ENCODE results near the gene CPT1B. TPM values are rescaled to one million over a fixed set of nuclear protein-coding genes. Genes with fewer than 3 reads are reported as not detected.
"Not testable (repeated sequence)": the region's sequence is repeated elsewhere in the genome, so short reads cannot be mapped to it uniquely, and the experiment has no call there.

Gene CPT1B
- total RNA-seq, 2 donors from 2014 or later, result 6.0 to 8.1 TPM

DNA sequence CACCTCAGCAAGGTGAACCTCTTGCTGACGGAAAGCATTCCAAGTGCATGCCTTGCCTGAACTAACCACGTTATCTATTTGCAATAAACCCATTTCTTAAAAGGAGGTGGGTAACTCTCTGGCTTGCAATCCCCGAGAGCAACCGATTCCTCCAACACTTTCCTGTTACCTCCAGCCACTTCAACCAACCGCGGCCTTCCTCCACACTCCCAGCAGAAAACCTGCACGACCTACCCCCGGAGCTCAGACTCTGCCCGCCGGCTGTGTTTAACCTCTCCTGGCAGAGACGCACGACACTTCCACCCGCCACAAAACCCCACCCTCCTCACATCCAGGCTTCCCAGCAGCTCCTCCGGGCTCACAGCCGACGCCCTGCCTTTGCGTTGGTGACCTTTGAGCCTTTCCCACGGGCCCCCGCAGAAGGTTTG, 53.5 kb downstream of the CPT1B start:
- intact Hi-C loops (cut with DNase I), result no loop called here
- DNase-seq (ENCODE audit: low spot score), result no peak

DNA sequence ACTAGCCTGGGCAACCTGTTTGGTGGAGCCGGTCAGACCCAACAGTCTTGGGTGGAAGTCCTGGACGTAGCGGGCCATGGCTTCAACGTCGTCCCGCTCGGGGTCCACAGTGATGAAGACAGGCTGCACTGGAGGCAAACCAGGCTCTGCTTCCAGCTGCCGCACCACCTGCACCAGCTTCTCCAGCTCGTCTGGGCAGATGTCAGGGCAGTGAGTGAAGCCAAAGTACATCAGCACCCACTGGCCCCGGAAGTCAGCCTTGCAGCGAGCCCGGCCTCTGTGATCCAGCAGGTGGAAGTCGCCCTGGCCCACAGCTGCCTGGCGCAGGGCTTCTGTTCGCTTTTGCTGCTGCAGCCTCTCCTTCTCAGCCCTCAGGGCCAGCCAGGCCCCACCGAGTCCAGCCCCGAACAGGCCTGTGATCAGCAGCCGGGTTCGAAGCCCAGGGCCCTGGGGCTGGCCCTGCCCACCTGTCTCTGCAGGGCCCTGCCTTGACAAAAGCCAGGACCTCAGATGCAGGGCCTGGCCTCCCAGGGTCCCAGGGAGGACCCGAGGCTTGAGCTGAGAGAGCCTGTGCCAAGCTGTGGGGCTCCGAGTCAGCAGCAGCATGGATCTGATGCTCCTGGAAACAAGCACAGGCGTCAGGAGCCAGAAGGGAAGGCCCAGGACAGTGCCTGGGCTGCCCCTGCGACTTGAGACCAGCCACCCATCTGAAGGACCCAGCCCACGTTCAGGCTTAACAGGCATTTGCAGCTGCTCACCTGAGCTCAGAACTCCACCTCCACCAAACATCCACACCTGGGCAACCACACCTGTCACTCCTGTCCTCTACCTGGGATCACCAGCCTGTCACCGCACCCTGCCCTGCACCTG, 54.2 kb downstream of the CPT1B start:
- intact Hi-C loops (cut with DNase I), result no loop called here
- DNase-seq (ENCODE audit: low spot score), result no peak

DNA sequence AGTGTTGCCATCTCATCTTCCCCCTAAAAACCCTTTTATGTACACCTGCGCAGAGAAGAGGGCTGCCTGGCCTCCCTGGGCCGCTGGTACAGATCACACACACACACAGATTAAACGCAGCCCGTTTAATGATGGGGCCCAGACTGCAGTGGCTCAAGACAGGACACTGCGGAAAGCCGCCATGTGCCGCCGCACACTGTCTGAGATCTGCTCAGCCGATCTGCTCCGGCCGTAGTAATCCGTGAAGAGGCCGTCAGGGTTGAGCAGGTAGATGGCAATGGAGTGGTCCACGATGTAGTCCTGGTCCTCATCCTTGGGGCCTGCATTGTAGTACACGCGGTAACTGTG, 54.8 kb downstream of the CPT1B start:
- DNase-seq (ENCODE audit: low spot score), result no peak
- intact Hi-C loops (cut with DNase I), result no loop called here

DNA sequence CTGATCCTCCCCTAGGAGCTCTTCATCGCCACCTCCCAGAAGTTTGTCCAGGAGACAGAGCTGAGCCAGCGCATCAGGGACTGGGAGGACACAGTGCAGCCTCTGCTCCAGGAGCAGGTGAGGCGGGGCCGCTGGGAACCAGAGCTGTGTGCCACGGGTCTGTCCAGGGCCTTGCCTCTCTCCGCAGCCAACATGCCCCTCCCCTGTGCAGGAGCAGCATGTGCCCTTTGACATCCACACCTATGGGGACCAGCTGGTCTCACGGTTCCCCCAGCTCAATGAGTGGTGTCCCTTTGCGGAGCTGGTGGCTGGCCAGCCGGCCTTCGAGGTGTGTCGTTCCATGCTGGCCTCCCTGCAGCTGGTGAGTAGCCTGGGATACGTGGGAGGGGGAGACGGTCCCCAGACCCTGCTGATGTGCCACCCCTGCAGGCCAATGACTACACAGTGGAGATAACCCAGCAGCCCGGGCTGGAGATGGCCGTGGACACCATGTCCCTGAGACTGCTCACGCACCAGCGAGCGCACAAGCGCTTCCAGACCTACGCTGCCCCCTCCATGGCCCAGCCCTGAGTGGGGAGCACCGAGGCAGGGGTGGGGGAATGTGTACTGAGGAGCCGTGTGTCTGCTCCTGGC, 55.3 kb downstream of the CPT1B start:
- intact Hi-C loops (cut with DNase I), result no loop called here

DNA sequence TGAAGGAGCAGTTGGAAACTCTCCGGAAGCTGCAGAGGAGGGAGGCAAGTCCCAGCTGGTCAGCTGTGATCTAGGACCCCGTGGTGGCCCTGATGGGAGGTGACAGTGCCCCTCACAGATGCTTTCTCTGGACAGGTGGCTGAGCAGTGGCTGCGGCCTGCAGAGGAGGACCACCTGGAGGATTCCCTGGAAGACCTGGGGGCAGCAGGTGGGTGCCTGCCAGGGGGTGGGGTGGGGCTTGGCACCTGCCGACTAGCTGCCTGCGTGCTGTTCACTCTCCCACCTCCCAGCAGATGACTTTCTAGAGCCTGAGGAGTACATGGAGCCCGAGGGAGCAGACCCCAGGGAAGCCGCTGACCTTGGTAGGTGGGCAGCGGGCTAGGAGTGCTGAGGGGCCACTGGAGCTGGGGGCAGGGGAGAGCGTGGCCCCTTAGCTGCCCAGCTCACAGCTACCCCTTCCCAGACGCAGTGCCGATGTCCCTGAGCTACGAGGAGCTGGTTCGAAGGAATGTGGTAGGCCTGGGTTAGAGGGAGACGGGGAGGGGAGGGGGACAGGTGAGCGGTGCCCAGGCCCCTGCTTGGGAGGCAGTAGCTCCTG, 55.9 kb downstream of the CPT1B start:
- intact Hi-C loops (cut with DNase I), result no loop called here

More for the DNA sequence above, 55.3 kb downstream of the CPT1B start:
- DNase-seq (ENCODE audit: low spot score), result no peak

DNA sequence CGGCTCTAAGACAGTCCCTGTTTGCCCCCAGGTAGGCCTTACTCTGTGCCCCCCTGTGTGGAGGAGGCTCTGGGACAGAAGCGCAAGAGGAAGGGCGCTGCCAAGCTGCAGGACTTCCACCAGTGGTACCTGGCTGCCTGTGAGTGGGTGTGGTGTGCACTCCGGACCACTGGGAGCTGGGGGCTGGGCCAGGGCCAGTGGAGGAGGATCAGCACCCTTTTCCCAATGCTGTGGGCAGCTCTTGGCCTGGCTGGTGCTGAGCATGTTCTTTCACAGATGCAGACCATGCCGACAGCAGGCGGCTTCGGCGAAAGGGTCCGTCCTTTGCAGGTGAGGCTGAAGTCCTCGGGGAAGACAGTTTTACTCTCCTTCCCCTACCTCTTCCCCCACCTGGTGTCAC, 56.5 kb downstream of the CPT1B start:
- intact Hi-C loops (cut with DNase I), result no loop called here
- no peak for DNase-seq (ENCODE audit: low spot score)

More for the DNA sequence above, 55.9 kb downstream of the CPT1B start:
- DNase-seq (ENCODE audit: low spot score), result no peak

DNA sequence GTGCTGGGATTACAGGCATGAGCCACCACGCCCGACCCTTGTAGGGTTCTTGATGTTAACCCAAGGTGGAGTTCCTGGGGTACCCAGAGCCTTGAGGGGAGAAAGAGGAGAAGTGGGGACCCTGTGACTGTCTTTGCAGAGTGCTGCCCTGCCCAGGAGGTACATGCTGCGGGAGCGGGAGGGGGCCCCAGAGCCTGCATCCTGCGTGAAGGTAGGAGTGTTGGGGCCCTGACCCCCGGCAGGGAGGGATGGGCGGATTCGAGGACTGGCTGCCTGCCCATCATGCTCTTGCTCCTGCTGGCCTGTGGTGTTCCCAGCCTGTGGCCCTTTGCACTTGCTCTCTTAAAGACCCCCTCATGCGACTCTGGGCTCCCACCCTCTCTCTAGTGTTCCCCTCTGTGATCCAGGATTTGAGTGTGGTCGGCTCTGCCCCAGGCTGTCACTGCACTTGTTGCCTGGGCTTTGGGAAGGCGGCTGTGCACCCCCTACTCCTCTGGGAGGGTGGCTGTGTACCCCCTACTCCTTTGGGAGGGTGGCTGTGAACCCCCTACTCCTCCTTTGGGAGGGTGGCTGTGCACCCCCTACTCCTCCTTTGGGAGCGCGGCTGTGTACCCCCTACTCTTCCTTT, 57.3 kb downstream of the CPT1B start:
- intact Hi-C loops (cut with DNase I), result no loop called here
- DNase-seq (ENCODE audit: low spot score), result no peak

DNA sequence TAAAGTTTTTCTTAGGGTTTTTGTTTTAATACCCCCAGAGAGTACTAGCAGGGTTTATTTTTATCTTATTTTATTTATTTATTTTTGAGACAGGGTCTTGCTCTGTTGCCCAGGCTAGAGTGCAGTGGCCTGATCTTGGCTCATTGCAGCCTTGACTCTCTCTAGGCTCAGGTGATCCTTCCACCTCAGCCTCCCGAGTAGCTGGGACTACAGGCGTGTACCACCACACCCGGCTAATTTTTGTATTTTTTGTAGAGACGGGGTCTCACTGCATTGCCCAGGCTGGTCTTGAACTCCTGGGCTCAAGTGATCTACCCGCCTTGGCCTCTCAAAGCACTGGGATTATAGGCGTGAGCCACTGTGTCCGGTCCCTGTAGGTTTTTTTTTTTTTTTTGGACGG, 58.0 kb downstream of the CPT1B start:
- DNase-seq (ENCODE audit: low spot score); intact Hi-C loops (cut with DNase I): not testable (repeated sequence)

DNA sequence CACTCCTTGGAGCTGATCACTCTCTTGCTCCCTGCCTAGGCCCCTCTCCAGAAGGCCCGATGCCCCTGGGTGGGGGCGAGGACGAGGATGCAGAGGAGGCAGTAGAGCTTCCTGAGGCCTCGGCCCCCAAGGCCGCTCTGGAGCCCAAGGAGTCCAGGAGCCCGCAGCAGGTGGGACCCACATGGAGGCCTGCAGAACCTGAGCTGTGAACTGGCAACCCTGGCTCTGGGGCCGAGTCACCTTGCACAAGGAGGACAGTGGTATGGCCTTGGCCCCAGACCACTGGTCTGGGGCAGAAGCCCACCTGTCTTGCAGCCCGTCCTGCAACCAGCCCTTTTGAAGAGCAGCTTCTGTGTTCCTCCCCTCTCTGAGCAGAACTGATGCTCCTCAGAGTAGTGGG, 59.1 kb downstream of the CPT1B start:
- DNase-seq (ENCODE audit: low spot score), result no peak
- intact Hi-C loops (cut with DNase I), result no loop called here

Other genes starting within 250 kb of the CPT1B start
- 10 to 100 TPM; 35.3 to 36.0 TPM for gene PPP6R2, start 235.1 kb downstream of the CPT1B start, total RNA-seq
- gene SBF1, start 103.4 kb downstream of the CPT1B start, total RNA-seq, result 10 to 100 TPM; 58.5 to 83.8 TPM
- under 1 TPM; 0.14 to 0.56 TPM for gene ADM2, start 96.9 kb downstream of the CPT1B start, total RNA-seq
- gene MIOX, start 91.6 kb downstream of the CPT1B start, total RNA-seq, result not detected
- gene LMF2, start 70.7 kb downstream of the CPT1B start, total RNA-seq, result 10 to 100 TPM; 39.0 to 53.3 TPM
- gene NCAPH2, start 70.2 kb downstream of the CPT1B start, total RNA-seq, result 10 to 100 TPM; 32.1 to 32.7 TPM
- 1 to 10 TPM in 1 of 2 donors, not detected in 1; 2.6 TPM for gene SCO2, start 52.8 kb downstream of the CPT1B start, total RNA-seq
- 10 to 100 TPM; 52.8 to 63.8 TPM for gene TYMP, start 48.4 kb downstream of the CPT1B start, total RNA-seq
- gene KLHDC7B, start 32.5 kb downstream of the CPT1B start, total RNA-seq, result under 1 TPM; 0.14 to 0.28 TPM
- not detected for gene SYCE3, start 15.5 kb downstream of the CPT1B start, total RNA-seq
- 10 to 100 TPM; 30.1 to 31.6 TPM for gene CHKB, start 4.4 kb upstream of the CPT1B start, total RNA-seq
- under 1 TPM; 0.24 to 0.56 TPM for gene MAPK8IP2, start 22.4 kb upstream of the CPT1B start, total RNA-seq
- gene ARSA, start 49.7 kb upstream of the CPT1B start, total RNA-seq, result 10 to 100 TPM; 21.8 to 29.4 TPM
- gene SHANK3, start 94.4 kb upstream of the CPT1B start, total RNA-seq, result 10 to 100 TPM; 24.2 to 34.4 TPM
- gene ACR, start 159.8 kb upstream of the CPT1B start, total RNA-seq, result 1 to 10 TPM in 1 of 2 donors, under 1 TPM in 1; 0.65 to 2.6 TPM
- 10 to 100 TPM; 15.9 to 19.2 TPM for gene RABL2B, start 205.2 kb upstream of the CPT1B start, total RNA-seq

Measured in posterior vena cava (tissue), 2 donors.